ENCODE results near the gene ANGEL2.

The ANGEL2 gene

DNA sequence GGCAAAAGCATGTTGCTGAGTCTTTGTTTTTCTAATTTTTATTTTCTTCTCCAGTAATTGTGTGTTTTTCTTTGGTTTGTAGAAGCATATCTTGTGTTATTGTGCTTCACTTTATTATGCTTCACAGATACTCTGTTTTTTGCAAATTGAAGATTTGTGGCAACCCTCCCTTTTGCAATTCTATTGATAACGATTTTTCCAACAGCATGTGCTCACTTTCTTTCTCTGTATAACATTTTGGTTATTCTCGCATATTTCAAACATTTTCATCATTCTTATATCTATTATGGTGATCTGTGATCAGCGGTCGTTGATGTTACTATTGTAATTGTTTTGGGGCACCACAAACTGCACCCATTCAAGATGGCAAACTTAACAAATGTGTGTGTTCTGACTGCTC, 3.8 kb upstream of the ANGEL2 start:
- Histone ChIP-seq H3K36me3 (ENCODE audit: control insufficient read depth in 4 of 4, insufficient read depth in 4 of 4, low read length in 3 of 4) (no peaks in the 10 kb centered on the region), H3K9me3 (ENCODE audit: control extremely low read depth in 1 of 5, control insufficient read depth in 4 of 5, insufficient read depth in 2 of 5, low read depth in 1 of 5, low read length in 4 of 5) (no peaks in the 10 kb centered on the region), H3K27ac (ENCODE audit: insufficient read depth in 1 of 2, low read depth in 1 of 2, low read length in 2 of 2, poor library complexity in 1 of 2, severe bottlenecking in 2 of 2) (no peak overlapping the region), H3K4me3 (ENCODE audit: control insufficient read depth in 1 of 7, extremely low read depth in 1 of 7, insufficient read depth in 4 of 7, low read depth in 2 of 7, low read length in 6 of 7) (no peak overlapping the region), H3K4me1 (ENCODE audit: control extremely low read depth in 1 of 4, control insufficient read depth in 4 of 4, insufficient read depth in 4 of 4, low read length in 3 of 4) (peaks cover 0 to 10% (median 7%) of the 10 kb centered on the region in 4 experiments), H3K27me3 (replicated peaks in 2 of 5; ENCODE audit: control insufficient read depth in 4 of 5, insufficient read depth in 5 of 5, low read length in 4 of 5) (no peaks in the 10 kb centered on the region)
- WGBS (ENCODE audit: insufficient coverage) = no CpG with 5 or more reads among the region's 4 CpGs
- ChIA-PET POLR2A (no interaction called here), CTCF (no interaction called here)
- DNase-seq = no peak

DNA sequence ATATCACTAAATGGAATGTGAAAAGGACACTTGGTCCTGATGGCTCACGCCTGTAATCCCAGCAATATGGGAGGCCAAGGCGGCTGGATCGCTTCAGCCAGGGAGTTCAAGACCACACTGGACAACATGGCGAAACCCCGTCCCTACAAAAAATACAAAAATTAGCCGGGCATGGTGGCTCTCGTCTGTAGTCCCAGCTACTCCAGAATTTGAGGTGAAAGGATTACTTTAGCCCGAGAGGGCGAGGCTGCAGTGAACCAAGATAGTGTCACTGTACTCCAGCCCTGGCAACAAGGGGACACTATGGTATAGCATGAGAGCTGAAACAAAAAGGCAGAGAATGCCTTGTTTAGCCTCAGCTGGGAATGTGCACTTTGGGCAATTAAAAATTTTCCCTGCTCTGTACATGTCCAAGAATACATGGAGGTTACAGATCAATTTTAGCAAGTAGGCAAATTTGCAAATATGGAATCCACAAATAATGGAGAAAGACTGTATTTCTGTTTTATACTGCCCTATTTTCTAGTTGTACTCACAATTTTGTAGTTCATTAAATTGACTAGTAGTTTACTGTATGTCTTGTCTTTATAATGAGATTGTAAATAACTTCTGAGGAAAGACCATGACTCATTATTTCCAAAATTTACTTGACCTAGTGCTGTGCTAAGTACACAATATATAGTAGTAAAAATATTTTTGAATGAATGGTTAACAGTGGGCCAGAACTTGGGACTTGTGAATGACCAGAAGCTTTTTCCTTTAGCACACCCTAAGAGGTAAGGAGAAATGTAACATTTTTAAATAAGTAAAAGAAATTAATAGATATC, 2.0 kb upstream of the ANGEL2 start:
- POLR2A ChIA-PET = no interaction called here
- DNase-seq = no peak

DNA sequence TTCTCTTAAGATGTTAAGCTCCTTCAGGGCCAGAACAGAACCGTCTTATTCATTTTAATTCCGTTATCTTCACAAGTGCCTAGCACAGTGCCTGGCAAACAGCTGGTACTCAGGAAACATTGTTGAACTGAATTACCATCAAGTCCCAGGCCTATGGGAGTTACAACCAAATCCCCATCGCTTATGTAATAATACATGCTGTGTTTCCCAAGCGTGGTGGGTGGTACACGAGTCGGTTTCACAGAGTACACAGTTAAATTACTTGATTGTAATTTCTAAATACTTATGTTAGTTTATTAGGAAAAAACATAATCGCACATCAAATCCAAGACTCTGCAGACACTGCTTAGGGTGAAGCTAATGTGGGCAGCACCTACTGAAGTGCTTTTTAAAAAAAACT, 1.0 kb downstream of the ANGEL2 start:
- WGBS (ENCODE audit: insufficient coverage) = 61% methylated on average over 2 of the region's 7 CpGs
- no peaks in the 10 kb centered on the region for H3K9me3 ChIP-seq (ENCODE audit: control extremely low read depth in 1 of 5, control insufficient read depth in 4 of 5, insufficient read depth in 2 of 5, low read depth in 1 of 5, low read length in 4 of 5)
- H3K4me3 ChIP-seq (ENCODE audit: control insufficient read depth in 1 of 7, extremely low read depth in 1 of 7, insufficient read depth in 4 of 7, low read depth in 2 of 7, low read length in 6 of 7) = peak overlapping the region in 6 of 7 experiments; percentile 68 to 92 (median 82)
- ChIA-PET CTCF (interaction anchor here (0.9 to 1.2 kb wide), 3 partner anchors 18 to 55 kb away, joined by 3 read pairs; no protein-coding TSS in a partner anchor), POLR2A (interaction anchor here (1.3 kb wide), 1 partner anchor 37 kb away, joined by 4 read pairs; the partner anchor contains the start of gene RPS6KC1)
- H3K27ac ChIP-seq (ENCODE audit: insufficient read depth in 1 of 2, low read depth in 1 of 2, low read length in 2 of 2, poor library complexity in 1 of 2, severe bottlenecking in 2 of 2) = peak overlapping the region; percentile 66 to 85
- H3K36me3 ChIP-seq (ENCODE audit: control insufficient read depth in 4 of 4, insufficient read depth in 4 of 4, low read length in 3 of 4) = peaks cover 4 to 16% (median 6%) of the 10 kb centered on the region in 4 experiments
- DNase-seq = peak; percentile 4 to 25 (median 16)
- H3K27me3 ChIP-seq (replicated peaks in 2 of 5; ENCODE audit: control insufficient read depth in 4 of 5, insufficient read depth in 5 of 5, low read length in 4 of 5) = no peaks in the 10 kb centered on the region
- peaks cover 7 to 13% (median 12%) of the 10 kb centered on the region in 4 experiments for H3K4me1 ChIP-seq (ENCODE audit: control extremely low read depth in 1 of 4, control insufficient read depth in 4 of 4, insufficient read depth in 4 of 4, low read length in 3 of 4)

More for the DNA sequence above, 2.0 kb upstream of the ANGEL2 start:
- Histone ChIP-seq H3K4me1 (ENCODE audit: control extremely low read depth in 1 of 4, control insufficient read depth in 4 of 4, insufficient read depth in 4 of 4, low read length in 3 of 4) (peaks cover 7 to 13% (median 12%) of the 10 kb centered on the region in 4 experiments), H3K27me3 (replicated peaks in 2 of 5; ENCODE audit: control insufficient read depth in 4 of 5, insufficient read depth in 5 of 5, low read length in 4 of 5) (no peaks in the 10 kb centered on the region), H3K36me3 (ENCODE audit: control insufficient read depth in 4 of 4, insufficient read depth in 4 of 4, low read length in 3 of 4) (peaks cover 0 to 4% (median 1%) of the 10 kb centered on the region in 4 experiments), H3K27ac (ENCODE audit: insufficient read depth in 1 of 2, low read depth in 1 of 2, low read length in 2 of 2, poor library complexity in 1 of 2, severe bottlenecking in 2 of 2) (peak overlapping the region in 1 of 2 experiments; percentile 74), H3K9me3 (ENCODE audit: control extremely low read depth in 1 of 5, control insufficient read depth in 4 of 5, insufficient read depth in 2 of 5, low read depth in 1 of 5, low read length in 4 of 5) (no peaks in the 10 kb centered on the region), H3K4me3 (ENCODE audit: control insufficient read depth in 1 of 7, extremely low read depth in 1 of 7, insufficient read depth in 4 of 7, low read depth in 2 of 7, low read length in 6 of 7) (no peak overlapping the region)
- 99% methylated on average over 9 of the region's 9 CpGs for WGBS (ENCODE audit: insufficient coverage)
- CTCF ChIA-PET = interaction anchor here (1.8 kb wide), 1 partner anchor 53 kb away, joined by 4 read pairs; no protein-coding TSS in a partner anchor

DNA sequence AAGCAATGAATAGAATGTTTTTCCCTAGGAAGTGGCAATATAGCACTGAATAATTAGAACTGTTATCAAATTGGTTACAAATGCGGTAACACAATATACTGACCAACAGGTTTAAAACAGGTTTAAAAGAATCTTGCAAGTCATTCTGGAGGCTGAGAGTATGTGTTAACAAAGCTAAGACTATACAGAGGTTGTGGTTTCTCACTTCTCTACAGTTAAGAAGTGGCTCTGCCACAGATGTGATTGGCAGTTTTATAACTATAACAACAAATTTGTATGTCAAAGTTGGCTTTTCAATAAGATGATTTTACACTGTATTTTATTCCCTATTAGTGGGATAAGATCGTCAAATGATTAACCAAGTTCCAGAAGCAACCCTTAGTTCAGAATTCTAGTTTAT, 7.1 kb downstream of the ANGEL2 start:
- no CpG with 5 or more reads among the region's 2 CpGs for WGBS (ENCODE audit: insufficient coverage)

DNA sequence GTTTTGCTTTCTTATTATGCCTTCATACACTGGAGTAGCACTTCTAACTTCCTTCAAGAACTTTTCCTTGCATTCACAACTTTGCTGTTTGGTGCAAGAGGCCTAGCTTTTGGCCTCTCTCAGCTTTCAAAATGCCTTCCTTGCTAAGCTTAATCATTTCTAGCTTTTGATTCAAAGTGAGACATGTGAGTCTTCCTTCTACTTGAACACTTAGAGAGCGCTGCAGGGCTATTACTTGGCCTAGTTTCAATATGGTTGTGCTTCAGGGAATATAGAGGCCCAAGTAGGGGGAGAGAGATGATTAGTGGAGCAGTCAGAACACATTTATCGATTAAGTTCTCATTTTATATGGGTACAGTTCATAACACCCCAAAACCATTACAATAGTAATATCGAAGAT, 12.4 kb downstream of the ANGEL2 start:
- H3K36me3 ChIP-seq (ENCODE audit: control insufficient read depth in 4 of 4, insufficient read depth in 4 of 4, low read length in 3 of 4) = peaks cover 4 to 55% (median 23%) of the 10 kb centered on the region in 4 experiments
- POLR2A ChIA-PET = no interaction called here

More for the DNA sequence above, 7.1 kb downstream of the ANGEL2 start:
- Histone ChIP-seq H3K36me3 (ENCODE audit: control insufficient read depth in 4 of 4, insufficient read depth in 4 of 4, low read length in 3 of 4) (peaks cover 10 to 43% (median 24%) of the 10 kb centered on the region in 4 experiments), H3K27me3 (replicated peaks in 2 of 5; ENCODE audit: control insufficient read depth in 4 of 5, insufficient read depth in 5 of 5, low read length in 4 of 5) (no peaks in the 10 kb centered on the region), H3K4me3 (ENCODE audit: control insufficient read depth in 1 of 7, extremely low read depth in 1 of 7, insufficient read depth in 4 of 7, low read depth in 2 of 7, low read length in 6 of 7) (no peak overlapping the region), H3K9me3 (ENCODE audit: control extremely low read depth in 1 of 5, control insufficient read depth in 4 of 5, insufficient read depth in 2 of 5, low read depth in 1 of 5, low read length in 4 of 5) (no peaks in the 10 kb centered on the region), H3K4me1 (ENCODE audit: control extremely low read depth in 1 of 4, control insufficient read depth in 4 of 4, insufficient read depth in 4 of 4, low read length in 3 of 4) (peaks cover 0 to 12% (median 5%) of the 10 kb centered on the region in 4 experiments), H3K27ac (ENCODE audit: insufficient read depth in 1 of 2, low read depth in 1 of 2, low read length in 2 of 2, poor library complexity in 1 of 2, severe bottlenecking in 2 of 2) (peak overlapping the region in 1 of 2 experiments; percentile 32)
- POLR2A ChIA-PET = interaction anchor here (0.5 kb wide), 1 partner anchor 38 kb away, joined by 3 read pairs; no protein-coding TSS in a partner anchor
- CTCF ChIA-PET = interaction anchor here (1.0 kb wide), 1 partner anchor 11 kb away, joined by 3 read pairs; no protein-coding TSS in a partner anchor
- peak in 2 of 3 donors; percentile 56 to 71 for DNase-seq

DNA sequence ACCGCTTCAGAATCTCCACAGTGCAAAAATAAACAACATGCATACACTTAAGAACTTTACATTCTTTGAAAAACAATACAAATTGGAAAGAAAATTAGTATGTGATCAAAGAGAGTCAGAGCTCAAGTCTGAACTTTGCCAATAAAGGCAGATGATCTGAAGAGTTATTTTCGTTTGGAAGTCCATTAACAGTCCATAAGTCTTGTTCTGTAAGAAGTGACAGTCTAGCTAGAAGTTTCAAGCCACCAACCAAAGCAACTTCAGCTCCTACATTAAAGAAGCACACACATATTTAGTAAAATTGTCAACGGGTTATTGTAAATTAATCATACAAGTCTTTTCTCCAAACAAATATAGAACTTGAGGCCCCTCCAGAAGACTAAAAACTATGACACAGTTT, 20.7 kb downstream of the ANGEL2 start:
- no peaks in the 10 kb centered on the region for H3K9me3 ChIP-seq (ENCODE audit: control extremely low read depth in 1 of 5, control insufficient read depth in 4 of 5, insufficient read depth in 2 of 5, low read depth in 1 of 5, low read length in 4 of 5)
- no CpG with 5 or more reads among the region's 3 CpGs for WGBS (ENCODE audit: insufficient coverage)
- no peak overlapping the region for H3K4me3 ChIP-seq (ENCODE audit: control insufficient read depth in 1 of 7, extremely low read depth in 1 of 7, insufficient read depth in 4 of 7, low read depth in 2 of 7, low read length in 6 of 7)
- CTCF ChIA-PET = interaction anchor here (0.6 to 4.2 kb wide), 31 partner anchors 8 to 537 kb away, joined by 3 to 22 read pairs (median 3); partner anchors contain the start of genes BATF3, NSL1 and VASH2
- POLR2A ChIA-PET = no interaction called here
- no peaks in the 10 kb centered on the region for H3K4me1 ChIP-seq (ENCODE audit: control extremely low read depth in 1 of 4, control insufficient read depth in 4 of 4, insufficient read depth in 4 of 4, low read length in 3 of 4)
- H3K27ac ChIP-seq (ENCODE audit: insufficient read depth in 1 of 2, low read depth in 1 of 2, low read length in 2 of 2, poor library complexity in 1 of 2, severe bottlenecking in 2 of 2) = no peak overlapping the region
- H3K27me3 ChIP-seq (replicated peaks in 2 of 5; ENCODE audit: control insufficient read depth in 4 of 5, insufficient read depth in 5 of 5, low read length in 4 of 5) = no peaks in the 10 kb centered on the region
- H3K36me3 ChIP-seq (ENCODE audit: control insufficient read depth in 4 of 4, insufficient read depth in 4 of 4, low read length in 3 of 4) = peaks cover 10 to 33% (median 22%) of the 10 kb centered on the region in 4 experiments
- no peak for DNase-seq

More for the DNA sequence above, 12.4 kb downstream of the ANGEL2 start:
- no peaks in the 10 kb centered on the region for H3K27me3 ChIP-seq (replicated peaks in 2 of 5; ENCODE audit: control insufficient read depth in 4 of 5, insufficient read depth in 5 of 5, low read length in 4 of 5)
- CTCF ChIA-PET = interaction anchor here (2.6 to 5.1 kb wide), 2 partner anchors 8 to 67 kb away, joined by 7 to 22 read pairs; no protein-coding TSS in a partner anchor
- H3K4me1 ChIP-seq (ENCODE audit: control extremely low read depth in 1 of 4, control insufficient read depth in 4 of 4, insufficient read depth in 4 of 4, low read length in 3 of 4) = peaks cover 0 to 2% (median under 1%) of the 10 kb centered on the region in 4 experiments
- H3K4me3 ChIP-seq (ENCODE audit: control insufficient read depth in 1 of 7, extremely low read depth in 1 of 7, insufficient read depth in 4 of 7, low read depth in 2 of 7, low read length in 6 of 7) = no peak overlapping the region
- WGBS (ENCODE audit: insufficient coverage) = no CpG with 5 or more reads among the region's 3 CpGs
- no peaks in the 10 kb centered on the region for H3K9me3 ChIP-seq (ENCODE audit: control extremely low read depth in 1 of 5, control insufficient read depth in 4 of 5, insufficient read depth in 2 of 5, low read depth in 1 of 5, low read length in 4 of 5)
- no peak for DNase-seq
- no peak overlapping the region for H3K27ac ChIP-seq (ENCODE audit: insufficient read depth in 1 of 2, low read depth in 1 of 2, low read length in 2 of 2, poor library complexity in 1 of 2, severe bottlenecking in 2 of 2)

All from common myeloid progenitor, CD34-positive (primary cell).